ENCODE results near the gene DNPEP.

The DNPEP gene

DNA sequence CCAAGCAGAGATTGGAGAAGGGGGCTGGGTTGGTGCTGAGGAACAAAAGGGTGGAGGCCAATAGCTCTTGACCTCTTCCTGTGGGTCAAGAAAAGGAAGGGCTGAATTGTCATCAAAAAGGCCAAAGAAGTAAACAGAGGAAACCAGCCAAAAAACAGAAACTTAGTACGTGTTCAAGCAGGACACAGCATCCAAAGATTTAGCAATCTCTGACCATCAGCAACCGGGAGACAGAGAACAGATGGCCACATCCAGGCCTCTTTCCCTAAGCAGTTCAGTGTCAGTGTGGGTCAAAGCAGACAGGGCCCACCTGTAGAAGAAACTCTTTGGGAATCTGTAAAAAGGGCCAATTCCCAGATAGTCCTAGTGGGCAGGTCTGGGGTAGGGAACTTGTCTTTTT, 2.9 kb downstream of the DNPEP start:
- TF ChIP-seq, protein P1, sequence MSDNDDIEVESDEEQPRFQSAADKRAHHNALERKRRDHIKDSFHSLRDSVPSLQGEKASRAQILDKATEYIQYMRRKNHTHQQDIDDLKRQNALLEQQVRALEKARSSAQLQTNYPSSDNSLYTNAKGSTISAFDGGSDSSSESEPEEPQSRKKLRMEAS (IDR thresholded peaks at IDR 0.05; ENCODE audit: low read depth, low read length): no peak
- TF ChIP-seq MYC (IDR thresholded peaks at IDR 0.05; ENCODE audit: low read depth, low read length): no peak
- TF ChIP-seq, protein P2, sequence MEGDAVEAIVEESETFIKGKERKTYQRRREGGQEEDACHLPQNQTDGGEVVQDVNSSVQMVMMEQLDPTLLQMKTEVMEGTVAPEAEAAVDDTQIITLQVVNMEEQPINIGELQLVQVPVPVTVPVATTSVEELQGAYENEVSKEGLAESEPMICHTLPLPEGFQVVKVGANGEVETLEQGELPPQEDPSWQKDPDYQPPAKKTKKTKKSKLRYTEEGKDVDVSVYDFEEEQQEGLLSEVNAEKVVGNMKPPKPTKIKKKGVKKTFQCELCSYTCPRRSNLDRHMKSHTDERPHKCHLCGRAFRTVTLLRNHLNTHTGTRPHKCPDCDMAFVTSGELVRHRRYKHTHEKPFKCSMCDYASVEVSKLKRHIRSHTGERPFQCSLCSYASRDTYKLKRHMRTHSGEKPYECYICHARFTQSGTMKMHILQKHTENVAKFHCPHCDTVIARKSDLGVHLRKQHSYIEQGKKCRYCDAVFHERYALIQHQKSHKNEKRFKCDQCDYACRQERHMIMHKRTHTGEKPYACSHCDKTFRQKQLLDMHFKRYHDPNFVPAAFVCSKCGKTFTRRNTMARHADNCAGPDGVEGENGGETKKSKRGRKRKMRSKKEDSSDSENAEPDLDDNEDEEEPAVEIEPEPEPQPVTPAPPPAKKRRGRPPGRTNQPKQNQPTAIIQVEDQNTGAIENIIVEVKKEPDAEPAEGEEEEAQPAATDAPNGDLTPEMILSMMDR (IDR thresholded peaks at IDR 0.05; ENCODE audit: low read depth, low read length): no peak
- TF ChIP-seq POLR2A (IDR thresholded peaks at IDR 0.05; ENCODE audit: extremely low read depth, insufficient read length): no peak
- no peak for DNase-seq (ENCODE audit: low read depth)
- H3K4me3 ChIP-seq (ENCODE audit: low read depth, low read length): no peak overlapping the region

DNA sequence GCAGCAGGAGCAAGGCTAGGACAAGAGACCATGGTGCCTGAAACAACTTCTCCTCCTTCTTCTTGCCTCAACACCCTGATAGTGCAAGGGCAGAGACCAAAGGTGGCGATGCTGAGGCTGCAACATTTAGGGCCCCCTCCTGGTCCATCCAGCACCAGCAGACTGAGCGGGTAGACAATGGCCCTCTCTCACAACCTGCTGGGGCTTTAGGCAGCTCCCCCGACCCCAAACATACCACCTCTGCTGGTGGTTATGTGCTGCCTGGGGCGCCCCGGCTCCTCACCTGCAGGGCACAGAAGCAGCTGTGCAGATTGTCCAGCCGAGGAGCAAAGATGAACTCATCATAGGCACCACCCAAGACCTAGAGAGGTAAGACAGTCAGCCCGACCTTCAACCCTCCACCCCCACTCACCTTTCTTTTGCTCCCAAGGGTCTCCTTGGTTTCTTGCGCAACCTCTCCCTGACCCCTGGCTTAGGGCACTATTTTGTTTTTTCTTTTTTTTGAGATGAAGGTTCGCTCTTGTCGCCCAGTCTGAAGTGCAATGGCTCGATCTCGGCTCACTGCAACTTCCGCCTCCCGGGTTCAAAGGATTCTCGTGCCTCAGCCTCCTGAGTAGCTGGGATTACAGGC, 3.5 kb downstream of the DNPEP start:
- DNase-seq (ENCODE audit: low read depth): no peak
- H3K4me3 ChIP-seq (ENCODE audit: low read depth, low read length): no peak overlapping the region
- TF ChIP-seq, protein P1 (IDR thresholded peaks at IDR 0.05; ENCODE audit: low read depth, low read length): no peak
- TF ChIP-seq POLR2A (IDR thresholded peaks at IDR 0.05; ENCODE audit: extremely low read depth, insufficient read length) (no peak), MYC (IDR thresholded peaks at IDR 0.05; ENCODE audit: low read depth, low read length) (no peak)
- TF ChIP-seq, protein P2 (IDR thresholded peaks at IDR 0.05; ENCODE audit: low read depth, low read length): no peak

DNA sequence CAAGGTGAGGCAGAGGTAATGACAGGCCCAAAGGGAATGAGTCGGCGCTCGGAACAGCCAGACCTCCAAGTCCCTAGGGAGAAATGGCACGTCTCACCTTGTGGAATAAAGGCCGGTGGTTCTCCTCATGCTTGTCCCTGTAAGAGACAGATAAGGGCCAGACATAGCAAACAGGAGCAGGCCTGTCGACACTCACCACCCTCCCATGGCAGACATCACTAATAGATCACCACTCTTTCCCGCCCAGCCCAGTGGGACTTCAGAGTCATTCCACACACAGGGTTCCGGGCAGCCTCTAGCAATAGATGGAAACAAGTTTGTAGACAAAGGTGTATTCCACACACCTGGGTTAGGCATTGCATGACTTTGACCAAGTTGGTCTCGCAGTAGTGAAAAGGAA, 6.3 kb downstream of the DNPEP start:
- DNase-seq (ENCODE audit: low read depth): no peak

DNA sequence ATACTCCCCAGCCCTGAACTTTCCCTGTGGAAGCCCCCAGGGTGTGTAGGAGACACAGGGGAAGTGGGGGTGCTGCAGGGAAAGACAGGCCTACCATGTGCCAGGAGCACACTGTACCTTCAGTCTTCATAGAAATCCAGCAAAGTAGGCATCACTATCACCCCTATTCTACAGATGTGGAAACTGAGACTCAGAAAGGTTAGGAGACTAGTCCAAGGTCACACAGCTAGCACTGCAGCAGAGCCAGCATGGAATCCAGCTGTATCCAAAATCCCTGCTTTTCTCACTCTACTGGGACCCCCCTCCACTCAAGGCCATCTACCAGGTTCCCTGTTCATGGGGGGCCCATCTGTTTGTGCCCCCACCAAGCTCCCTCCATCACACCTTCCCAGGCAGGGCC, 6.8 kb downstream of the DNPEP start:
- DNase-seq (ENCODE audit: low read depth): no peak
- H3K4me3 ChIP-seq (ENCODE audit: low read depth, low read length): no peak overlapping the region
- no peak for TF ChIP-seq MYC (IDR thresholded peaks at IDR 0.05; ENCODE audit: low read depth, low read length)
- TF ChIP-seq POLR2A (IDR thresholded peaks at IDR 0.05; ENCODE audit: extremely low read depth, insufficient read length): no peak
- TF ChIP-seq, protein P2 (IDR thresholded peaks at IDR 0.05; ENCODE audit: low read depth, low read length): no peak
- TF ChIP-seq, protein P1 (IDR thresholded peaks at IDR 0.05; ENCODE audit: low read depth, low read length): no peak

More for the DNA sequence above, 6.3 kb downstream of the DNPEP start:
- no peak for TF ChIP-seq MYC (IDR thresholded peaks at IDR 0.05; ENCODE audit: low read depth, low read length)
- no peak for TF ChIP-seq POLR2A (IDR thresholded peaks at IDR 0.05; ENCODE audit: extremely low read depth, insufficient read length)
- TF ChIP-seq, protein P1 (IDR thresholded peaks at IDR 0.05; ENCODE audit: low read depth, low read length): no peak
- no peak overlapping the region for H3K4me3 ChIP-seq (ENCODE audit: low read depth, low read length)

DNA sequence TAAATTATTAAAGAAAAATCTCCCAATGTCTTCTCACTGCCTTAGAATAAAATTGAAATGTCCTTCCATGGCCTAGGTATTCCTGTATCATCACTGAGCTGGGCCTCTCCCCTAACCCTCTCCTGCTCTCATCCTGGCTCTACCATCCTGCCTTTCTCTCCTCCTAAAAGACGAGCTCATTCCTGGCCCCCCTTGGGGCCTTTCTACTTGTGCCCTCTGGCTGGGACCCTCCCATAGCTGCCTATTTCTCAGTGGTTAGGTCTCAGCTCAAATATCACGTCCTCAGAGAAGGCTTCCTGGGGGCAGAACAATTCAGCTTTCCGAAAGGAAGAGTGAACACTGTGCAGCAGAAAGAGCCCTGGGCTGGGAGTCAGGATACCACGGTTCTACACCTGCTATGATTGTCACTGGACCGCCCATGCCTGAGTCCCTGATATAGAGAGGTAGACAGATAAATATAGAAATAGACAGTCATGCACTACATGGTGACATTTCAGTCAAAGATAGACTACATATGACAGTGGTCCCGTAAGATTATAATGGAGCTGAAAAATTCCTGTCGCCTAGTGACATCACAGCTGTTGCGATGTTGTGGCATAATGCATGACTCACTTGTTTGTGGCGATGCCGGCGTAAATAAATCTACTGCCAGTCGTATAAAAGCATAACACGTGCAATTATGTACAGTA, 9.4 kb downstream of the DNPEP start:
- no peak overlapping the region for H3K4me3 ChIP-seq (ENCODE audit: low read depth, low read length)
- no peak for TF ChIP-seq POLR2A (IDR thresholded peaks at IDR 0.05; ENCODE audit: extremely low read depth, insufficient read length)
- TF ChIP-seq MYC (IDR thresholded peaks at IDR 0.05; ENCODE audit: low read depth, low read length): no peak
- TF ChIP-seq, protein P2 (IDR thresholded peaks at IDR 0.05; ENCODE audit: low read depth, low read length): no peak
- TF ChIP-seq, protein P1 (IDR thresholded peaks at IDR 0.05; ENCODE audit: low read depth, low read length): no peak
- no peak for DNase-seq (ENCODE audit: low read depth)

DNA sequence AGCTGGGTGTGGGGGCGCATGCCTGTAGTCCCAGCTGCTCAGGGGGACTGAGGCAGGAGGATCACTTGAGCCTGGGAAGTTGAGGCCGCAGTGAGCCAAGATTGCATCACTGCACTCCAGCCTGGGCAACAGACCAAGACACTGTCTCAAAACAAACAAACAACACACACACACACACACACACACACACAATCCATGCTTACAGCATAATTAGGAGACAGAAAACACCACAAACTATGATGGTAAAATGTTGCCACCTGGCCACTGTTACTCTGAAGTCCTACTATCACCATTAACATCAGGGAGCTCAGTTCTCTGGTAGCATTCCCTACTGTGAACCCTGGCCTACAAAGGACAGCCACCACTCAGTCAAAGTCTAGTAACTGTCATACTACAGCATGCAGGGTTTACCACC, 18.3 kb downstream of the DNPEP start:
- DNase-seq (ENCODE audit: low read depth): no peak
- TF ChIP-seq, protein P2 (IDR thresholded peaks at IDR 0.05; ENCODE audit: low read depth, low read length): no peak
- TF ChIP-seq POLR2A (IDR thresholded peaks at IDR 0.05; ENCODE audit: extremely low read depth, insufficient read length): no peak
- TF ChIP-seq, protein P1 (IDR thresholded peaks at IDR 0.05; ENCODE audit: low read depth, low read length): no peak
- TF ChIP-seq MYC (IDR thresholded peaks at IDR 0.05; ENCODE audit: low read depth, low read length): no peak
- H3K4me3 ChIP-seq (ENCODE audit: low read depth, low read length): no peak overlapping the region
